ENCODE results near the gene YBX2. TPM values are rescaled to one million over a fixed set of nuclear protein-coding genes. Genes with fewer than 3 reads are reported as not detected.

The YBX2 gene
- total RNA-seq, 1 experiment from 2014 or later, result 54.9 TPM

- Histone ChIP-seq H3K4me3 (ENCODE audit: low read depth in 2 of 2, low read length in 2 of 2) (no peak overlapping the region), H3K4me1 (ENCODE audit: control insufficient read depth, insufficient read depth, low read length) (no peaks in the 10 kb centered on the region), H3K9me3 (ENCODE audit: control insufficient read depth, insufficient read depth, low read depth, low read length) (no peaks in the 10 kb centered on the region), H3K27ac (ENCODE audit: low read length) (no peak overlapping the region), H3K27me3 (ENCODE audit: control insufficient read depth, insufficient read depth, low read length) (no peaks in the 10 kb centered on the region), H3K36me3 (ENCODE audit: control insufficient read depth, insufficient read depth, low read length) (peaks cover 3% of the 10 kb centered on the region)
- DNase-seq (ENCODE audit: low read depth, low spot score), result no peak
- no peak for ATAC-seq
- ChIA-PET CTCF (no interaction called here), POLR2A (interaction anchor here (0.6 kb wide), 1 partner anchor 102 kb away, joined by 3 read pairs; the partner anchor contains the start of genes ACADVL and DLG4)
- BruUV-seq (replicated peaks), result no TSS peak
- no peak for TF ChIP-seq REST (IDR thresholded peaks at IDR 0.05; ENCODE audit: insufficient read depth in 1 of 2, low read depth in 2 of 2, low read length in 1 of 2)
- no peak for TF ChIP-seq CTCF (IDR thresholded peaks at IDR 0.05)
- no peak for TF ChIP-seq POLR2AphosphoS5 (IDR thresholded peaks at IDR 0.05; ENCODE audit: low read depth, low read length)
- no peak for TF ChIP-seq TCF7L2 (IDR thresholded peaks at IDR 0.05; ENCODE audit: low read depth, low read length)
- TF ChIP-seq SIN3A (IDR thresholded peaks at IDR 0.05; ENCODE audit: borderline replicate concordance, insufficient read depth, low read depth, low read length), result no peak
- in situ Hi-C loops (cut with HindIII; ENCODE audit: low pct_unique_long_range_greater_than_20kb, low sequenced_read_pairs) (no loop called here), intact Hi-C loops (cut with micrococcal nuclease; ENCODE audit: unreplicated experiment) (no loop called here)
These were observed 27.0 kb upstream of the YBX2 start for GRCh38 chr17:7321466-7321865.

- Histone ChIP-seq H3K4me3 (ENCODE audit: low read depth in 2 of 2, low read length in 2 of 2) (no peak overlapping the region), H3K4me1 (ENCODE audit: control insufficient read depth, insufficient read depth, low read length) (0 out of 2 replicates have a peak, but pooled peaks cover 4% of the 10 kb centered on the region), H3K27me3 (ENCODE audit: control insufficient read depth, insufficient read depth, low read length) (no peaks in the 10 kb centered on the region), H3K27ac (ENCODE audit: low read length) (no peak overlapping the region), H3K36me3 (ENCODE audit: control insufficient read depth, insufficient read depth, low read length) (peaks cover 9% of the 10 kb centered on the region), H3K9me3 (ENCODE audit: control insufficient read depth, insufficient read depth, low read depth, low read length) (no peaks in the 10 kb centered on the region)
- no TSS peak for BruUV-seq (replicated peaks)
- ATAC-seq, result no peak
- intact Hi-C loops (cut with micrococcal nuclease; ENCODE audit: unreplicated experiment), result no loop called here
- TF ChIP-seq SIN3A (IDR thresholded peaks at IDR 0.05; ENCODE audit: borderline replicate concordance, insufficient read depth, low read depth, low read length) (no peak), CTCF (IDR thresholded peaks at IDR 0.05) (no peak), POLR2AphosphoS5 (IDR thresholded peaks at IDR 0.05; ENCODE audit: low read depth, low read length) (no peak), TCF7L2 (IDR thresholded peaks at IDR 0.05; ENCODE audit: low read depth, low read length) (no peak), REST (IDR thresholded peaks at IDR 0.05; ENCODE audit: insufficient read depth in 1 of 2, low read depth in 2 of 2, low read length in 1 of 2) (no peak)
- CTCF ChIA-PET, result no interaction called here
- in situ Hi-C loops (cut with HindIII; ENCODE audit: low pct_unique_long_range_greater_than_20kb, low sequenced_read_pairs), result no loop called here
- DNase-seq (ENCODE audit: low read depth, low spot score), result no peak
- POLR2A ChIA-PET, result no interaction called here
These were observed 23.9 kb upstream of the YBX2 start for GRCh38 chr17:7318121-7318860.

Data from Panc1 (cell line).